ENCODE results near the gene NRGN.

GRCh38 chr11:124718801-124719200, 20.9 kb upstream of the NRGN start:
- no peak for TF ChIP-seq MAX (IDR thresholded peaks at IDR 0.05)
- no peak for TF ChIP-seq RAD21 (IDR thresholded peaks at IDR 0.05; ENCODE audit: low read depth)
- TF ChIP-seq EP300 (IDR thresholded peaks at IDR 0.05; ENCODE audit: borderline replicate concordance) = no peak
- no peak for TF ChIP-seq ZBTB7A (IDR thresholded peaks at IDR 0.05; ENCODE audit: low read depth)
- TF ChIP-seq EGR1 (IDR thresholded peaks at IDR 0.05) = no peak
- no peak for TF ChIP-seq FOXM1 (IDR thresholded peaks at IDR 0.05; ENCODE audit: borderline replicate concordance, low read depth)
